ENCODE measurements around the gene GOLGA8B.
"Not testable (repeated sequence)": the region's sequence is repeated elsewhere in the genome, so short reads cannot be mapped to it uniquely, and the experiment has no call there.

The GOLGA8B gene

GRCh38 chr15:34583399-34584329 lies at the start of gene GOLGA8B:
TSS of gene GOLGA8B (minus strand) at chr15:34583651. CDS start at chr15:34535912, 47,739 bp downstream.
- DNase-seq, result peak; percentile 82

GRCh38 chr15:34633165-34633564 lies 49.7 kb upstream of the GOLGA8B start:
- not testable (repeated sequence) for DNase-seq

DNA sequence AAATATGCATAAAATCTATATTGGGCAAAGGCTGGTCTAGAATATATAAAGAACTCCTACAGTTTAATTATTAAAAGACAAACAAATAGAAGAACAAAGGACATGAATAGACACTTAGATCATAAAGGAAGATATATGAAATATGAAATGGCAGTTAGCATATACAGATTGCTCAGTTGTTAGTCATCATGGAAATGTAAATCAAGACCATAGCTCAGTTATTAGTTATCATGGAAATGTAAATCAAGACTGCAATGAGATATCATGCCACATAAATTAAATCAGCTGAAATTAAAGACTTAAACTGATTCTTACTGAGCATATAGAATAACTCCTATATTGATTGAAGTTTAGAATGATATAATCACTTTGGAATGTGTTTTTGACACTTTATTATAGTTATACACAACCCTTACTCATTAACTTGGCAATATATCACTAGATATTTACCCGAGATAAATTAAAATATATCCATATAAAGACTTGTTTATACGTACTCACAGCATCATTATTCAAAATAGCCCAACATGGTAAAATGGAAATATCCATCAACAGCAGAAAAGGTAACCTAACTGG lies 45.2 kb upstream of the GOLGA8B start:
- DNase-seq, result no peak

- no peak for DNase-seq
Measured at GRCh38 chr15:34625007-34625406, 41.6 kb upstream of the GOLGA8B start.

DNA sequence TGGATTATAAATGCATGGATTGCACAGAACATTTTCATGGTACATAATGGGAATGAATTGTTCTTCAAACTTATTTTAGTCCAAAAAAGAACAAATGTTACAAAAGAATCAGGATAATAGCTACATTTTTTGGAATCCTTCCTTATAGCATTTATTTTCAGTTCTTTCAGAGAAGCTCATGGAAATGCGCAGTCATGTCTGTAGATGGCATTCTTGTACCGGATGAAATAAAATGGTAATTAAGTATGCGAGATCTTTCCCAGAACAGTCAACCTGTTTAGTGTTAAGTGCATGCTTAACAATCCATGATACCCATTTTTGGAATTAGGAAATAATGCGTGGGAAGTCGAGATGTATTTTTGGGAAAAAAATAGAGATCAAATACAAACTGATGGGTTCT lies 38.2 kb upstream of the GOLGA8B start:
- peak; percentile 83 for DNase-seq

GRCh38 chr15:34620814-34621213 lies 37.4 kb upstream of the GOLGA8B start:
- DNase-seq, result no peak

- DNase-seq, result peak; percentile 9
Measured at GRCh38 chr15:34620142-34620541, 36.7 kb upstream of the GOLGA8B start.

- DNase-seq, result no peak
Measured at GRCh38 chr15:34619151-34619550, 35.7 kb upstream of the GOLGA8B start.

- DNase-seq, result no peak
Measured at GRCh38 chr15:34618073-34618472, 34.6 kb upstream of the GOLGA8B start.

DNA sequence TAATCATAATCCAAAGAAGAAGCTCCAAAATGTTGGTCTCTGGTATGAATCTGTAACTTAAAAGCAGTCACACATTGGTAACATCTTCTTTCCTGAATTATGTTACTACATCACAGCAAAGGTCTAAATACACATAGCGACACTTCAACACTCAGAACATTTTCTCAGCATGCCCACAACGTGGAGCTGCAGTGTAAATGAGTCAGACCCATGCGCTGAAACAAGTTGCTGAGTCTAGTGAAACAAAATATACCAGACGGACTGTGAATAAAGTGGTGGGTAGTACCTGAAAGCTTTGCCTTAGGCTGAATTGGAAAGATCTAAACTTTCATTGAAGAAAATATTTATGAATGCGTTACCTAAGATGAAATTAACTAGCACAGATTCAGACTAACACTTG lies 33.2 kb upstream of the GOLGA8B start:
- DNase-seq, result peak; percentile 46

DNA sequence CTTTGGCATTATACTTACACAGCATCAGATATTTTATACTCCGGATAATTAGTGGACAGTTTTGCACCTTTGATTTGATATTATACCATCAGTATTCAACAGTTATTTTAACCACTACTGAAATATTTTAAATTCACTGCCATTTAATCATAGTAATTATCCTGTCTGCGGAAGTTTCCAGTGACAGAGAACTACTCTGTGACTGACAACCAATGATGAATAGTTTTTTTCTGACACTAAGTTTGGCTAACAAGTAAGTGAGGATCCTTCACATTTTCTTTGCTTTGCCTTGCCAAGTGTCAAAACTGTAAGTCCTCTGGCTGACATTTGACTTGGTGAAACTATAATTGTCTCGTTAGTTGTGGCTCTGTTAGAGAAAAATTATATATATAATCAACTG lies 30.5 kb upstream of the GOLGA8B start:
- DNase-seq, result no peak

- peak; percentile 84 for DNase-seq
Measured at GRCh38 chr15:34613301-34613700, 29.9 kb upstream of the GOLGA8B start.

DNA sequence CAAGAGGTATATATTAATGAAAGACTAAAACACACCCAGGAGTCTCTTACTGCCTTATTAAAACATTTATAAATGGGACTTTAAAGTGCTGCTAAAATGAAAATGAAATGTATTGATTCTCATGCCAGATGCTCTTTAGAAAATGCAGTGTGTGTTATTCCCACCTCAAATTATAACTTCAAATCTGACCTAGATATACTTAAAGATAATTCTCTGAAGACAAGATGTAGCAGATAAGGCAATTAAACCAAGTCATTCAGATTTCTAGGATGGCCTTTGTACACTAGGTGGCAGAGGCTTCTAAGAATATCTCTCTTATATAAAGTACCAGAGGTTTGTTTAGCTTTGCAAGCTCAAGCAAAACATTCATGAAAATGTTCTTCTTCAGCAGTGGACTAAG lies 26.9 kb upstream of the GOLGA8B start:
- DNase-seq, result peak; percentile 62

- peak; percentile 43 for DNase-seq
Measured at GRCh38 chr15:34609102-34610057, 25.9 kb upstream of the GOLGA8B start.

DNA sequence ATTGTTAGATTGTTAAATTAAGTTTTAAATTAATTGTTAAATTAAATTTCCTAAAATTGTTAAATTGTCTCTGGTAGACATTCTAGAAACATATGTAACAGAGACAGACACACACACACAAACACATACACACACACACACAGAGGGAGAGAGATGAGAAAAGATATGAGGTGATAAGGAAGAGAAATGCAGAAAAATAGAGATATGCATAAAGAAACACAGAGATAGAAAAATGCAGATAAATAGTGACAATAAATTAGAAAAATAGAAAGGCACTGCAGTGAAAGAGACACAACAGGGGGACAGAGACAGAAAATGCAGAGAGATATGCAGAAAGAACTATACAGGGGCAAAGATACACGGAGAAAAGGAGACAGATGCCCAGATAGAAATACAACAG lies 25.1 kb upstream of the GOLGA8B start:
- DNase-seq, result no peak

DNA sequence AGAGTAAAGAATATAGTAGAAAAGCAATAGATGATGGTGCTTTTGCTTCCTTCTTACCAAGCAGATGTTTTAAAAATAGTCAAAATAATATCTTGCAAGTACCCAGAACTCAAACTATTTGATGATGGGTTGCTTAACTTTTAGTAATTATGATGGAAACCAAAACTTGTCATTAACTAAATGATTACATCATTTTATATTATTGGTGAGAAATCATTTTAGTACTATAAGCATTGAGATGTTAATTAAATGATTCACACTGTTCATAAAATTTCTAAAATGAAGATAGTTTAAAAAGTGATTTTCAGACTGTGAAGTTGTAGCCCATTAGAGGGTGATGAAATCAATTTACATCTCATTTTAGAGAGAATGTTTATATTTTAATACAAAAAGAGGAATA lies 24.4 kb upstream of the GOLGA8B start:
- no peak for DNase-seq

GRCh38 chr15:34606545-34606944 lies 23.1 kb upstream of the GOLGA8B start:
- no peak for DNase-seq

DNA sequence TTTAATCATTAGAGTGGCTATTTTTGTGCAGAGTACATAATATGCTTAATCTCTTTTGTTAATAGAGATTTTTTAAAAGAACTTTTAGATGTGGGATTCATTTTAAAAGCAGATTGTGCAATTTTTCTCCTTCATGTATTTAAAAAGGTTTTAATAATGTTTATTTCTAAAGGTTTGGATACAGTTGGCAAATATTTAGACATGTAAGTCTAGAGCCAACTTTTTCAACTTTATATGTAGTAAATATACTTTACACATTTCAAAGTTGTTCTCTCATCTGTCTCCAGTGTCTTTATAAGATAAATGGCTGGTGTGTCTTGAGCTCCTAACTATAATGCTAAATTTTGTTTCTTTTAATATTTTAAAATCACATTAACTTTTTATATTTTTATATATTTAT lies 22.7 kb upstream of the GOLGA8B start:
- DNase-seq, result no peak

DNA sequence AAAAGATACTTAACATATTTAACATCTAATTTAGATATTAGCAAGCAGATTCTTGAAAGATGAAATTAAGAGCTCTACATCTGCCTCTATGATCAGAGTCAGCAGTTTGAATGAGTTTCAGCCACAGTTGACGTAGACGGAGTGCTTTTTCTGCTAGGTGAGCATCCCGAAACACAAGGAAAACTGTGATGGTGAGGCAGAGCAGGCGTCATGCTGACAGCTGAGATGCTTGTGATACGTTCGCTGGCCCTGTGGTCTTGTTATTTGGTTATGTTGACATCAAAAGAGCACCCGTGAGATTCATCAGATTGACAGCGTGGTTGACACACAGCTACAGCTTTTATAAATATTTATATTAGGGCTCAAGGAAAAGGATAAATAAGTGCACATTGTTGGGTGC lies 19.6 kb upstream of the GOLGA8B start:
- no peak for DNase-seq

DNA sequence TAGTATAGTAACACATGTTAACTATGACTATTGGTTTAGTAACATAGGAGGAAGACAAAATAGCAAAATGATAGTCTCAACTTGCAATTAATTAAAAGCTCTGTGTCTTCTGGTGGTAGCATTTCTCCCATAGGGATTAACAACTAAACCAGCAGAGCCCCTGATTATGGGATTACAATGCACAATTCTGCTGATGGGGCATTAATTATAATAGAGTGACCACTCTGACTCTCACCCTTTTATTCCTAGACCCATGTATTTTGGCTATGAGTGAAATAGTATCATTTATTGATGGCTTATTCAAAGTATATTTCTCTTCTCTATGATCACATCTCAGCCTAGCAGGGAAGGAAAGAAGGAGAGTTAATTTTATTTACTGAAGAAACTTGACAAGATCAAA lies 17.5 kb upstream of the GOLGA8B start:
- no peak for DNase-seq

- DNase-seq, result no peak
Measured at GRCh38 chr15:34598799-34599585, 15.5 kb upstream of the GOLGA8B start.

DNA sequence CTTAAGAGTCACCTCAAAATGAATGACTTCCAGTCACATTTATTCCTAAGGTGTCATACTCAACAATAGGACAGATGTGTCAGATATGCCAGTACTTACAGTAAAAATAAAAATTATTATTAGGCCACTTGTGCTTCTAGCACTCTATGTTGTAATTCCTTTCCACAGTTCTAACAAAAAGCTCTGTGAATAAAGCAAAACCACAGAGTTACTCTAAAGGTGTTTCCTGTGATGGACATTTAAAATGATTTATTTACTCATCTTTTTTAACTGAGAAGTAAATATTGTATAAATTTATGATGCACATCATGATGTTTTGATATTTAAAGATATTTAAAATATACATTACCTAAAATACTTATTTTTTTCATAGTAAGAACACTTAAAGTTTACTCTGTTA lies 13.9 kb upstream of the GOLGA8B start:
- DNase-seq, result no peak

All from OCI-M1 (cell line).